GM20000 (cell line): ENCODE results near the gene HLTF.
"Not testable (repeated sequence)": the region's sequence is repeated elsewhere in the genome, so short reads cannot be mapped to it uniquely, and the experiment has no call there.

Source experiments
- DNase-seq: peaks from one replicate; pipeline ENCODE4 v3.0.0; 2012; ENCODE audit warnings: low spot score
- TF ChIP-seq, protein P1 (sequence below): IDR thresholded peaks from 2 replicates; pipeline ENCODE4 v1.5.1; 2012; ENCODE audit warnings: mild to moderate bottlenecking, control low read depth; ENCODE audit errors: extremely low read depth, missing control alignments

Gene HLTF

DNA sequence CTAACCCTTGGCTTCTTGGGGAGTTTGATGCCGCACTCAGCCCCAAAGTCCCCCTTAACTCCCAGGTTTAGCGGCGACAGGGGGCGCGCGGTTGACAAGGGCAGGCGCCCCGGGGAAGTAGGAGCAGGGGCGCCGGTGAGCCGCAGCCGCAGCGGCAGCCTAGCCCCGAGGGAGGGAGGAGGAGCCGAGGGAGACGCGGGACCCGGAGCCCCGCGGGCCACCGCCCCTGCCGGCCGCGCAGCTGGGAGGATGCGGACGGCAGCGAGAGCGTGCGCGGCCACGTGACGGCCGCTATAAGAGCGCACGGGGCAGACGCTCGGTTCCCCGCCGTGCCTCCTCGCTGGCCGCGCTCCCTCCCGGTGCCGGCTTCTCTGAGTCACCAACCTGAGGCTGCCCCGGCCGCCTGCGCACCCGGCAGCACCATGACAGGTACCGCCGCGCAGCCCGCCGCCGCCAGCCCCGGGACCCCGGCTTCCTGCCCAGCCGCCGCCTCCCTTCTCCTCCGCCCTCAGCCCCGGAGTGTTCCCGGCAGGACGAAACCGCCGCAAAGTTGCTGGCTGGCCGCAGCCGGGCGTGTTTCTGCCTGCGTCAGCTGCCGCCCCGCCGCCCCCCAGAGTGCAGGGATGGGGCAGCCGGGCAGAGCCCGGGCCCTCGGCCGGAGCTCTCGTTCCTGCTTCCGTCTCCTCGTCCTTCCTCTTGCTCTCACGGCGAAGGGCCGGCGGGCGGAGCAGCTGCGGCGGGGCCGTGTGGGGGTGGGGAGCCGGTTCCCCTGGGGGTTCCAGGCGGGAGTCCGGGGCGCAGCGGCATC lies 94.9 kb downstream of the HLTF start, which contains the start of gene GYG1:
TSS of gene GYG1 (plus strand) at position 322 of the 808 bp plus-strand sequence. CDS start at position 423, 101 bp downstream.
- peak; percentile 94 for DNase-seq
- TF ChIP-seq, protein P1, sequence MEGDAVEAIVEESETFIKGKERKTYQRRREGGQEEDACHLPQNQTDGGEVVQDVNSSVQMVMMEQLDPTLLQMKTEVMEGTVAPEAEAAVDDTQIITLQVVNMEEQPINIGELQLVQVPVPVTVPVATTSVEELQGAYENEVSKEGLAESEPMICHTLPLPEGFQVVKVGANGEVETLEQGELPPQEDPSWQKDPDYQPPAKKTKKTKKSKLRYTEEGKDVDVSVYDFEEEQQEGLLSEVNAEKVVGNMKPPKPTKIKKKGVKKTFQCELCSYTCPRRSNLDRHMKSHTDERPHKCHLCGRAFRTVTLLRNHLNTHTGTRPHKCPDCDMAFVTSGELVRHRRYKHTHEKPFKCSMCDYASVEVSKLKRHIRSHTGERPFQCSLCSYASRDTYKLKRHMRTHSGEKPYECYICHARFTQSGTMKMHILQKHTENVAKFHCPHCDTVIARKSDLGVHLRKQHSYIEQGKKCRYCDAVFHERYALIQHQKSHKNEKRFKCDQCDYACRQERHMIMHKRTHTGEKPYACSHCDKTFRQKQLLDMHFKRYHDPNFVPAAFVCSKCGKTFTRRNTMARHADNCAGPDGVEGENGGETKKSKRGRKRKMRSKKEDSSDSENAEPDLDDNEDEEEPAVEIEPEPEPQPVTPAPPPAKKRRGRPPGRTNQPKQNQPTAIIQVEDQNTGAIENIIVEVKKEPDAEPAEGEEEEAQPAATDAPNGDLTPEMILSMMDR, result peak; percentile 73

DNA sequence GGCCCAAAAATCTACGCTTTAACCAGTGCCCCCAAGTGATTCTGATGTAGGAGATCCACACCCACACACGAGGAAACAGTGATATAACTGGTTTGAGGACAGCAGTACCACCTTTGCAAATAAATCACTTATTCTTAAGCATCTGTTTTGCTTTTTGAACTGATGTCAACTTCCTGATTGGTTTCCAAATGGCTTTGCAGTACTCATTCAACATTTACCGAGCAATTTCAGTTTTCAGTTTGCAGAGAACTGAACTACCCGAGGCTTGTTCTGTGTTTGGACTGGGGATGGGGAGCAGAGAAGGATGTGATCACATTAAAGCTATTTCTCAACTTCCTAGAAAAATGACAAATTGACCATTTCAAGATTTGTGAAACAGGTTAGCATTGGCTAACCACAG lies 96.1 kb downstream of the HLTF start:
- DNase-seq, result peak; percentile 73

DNA sequence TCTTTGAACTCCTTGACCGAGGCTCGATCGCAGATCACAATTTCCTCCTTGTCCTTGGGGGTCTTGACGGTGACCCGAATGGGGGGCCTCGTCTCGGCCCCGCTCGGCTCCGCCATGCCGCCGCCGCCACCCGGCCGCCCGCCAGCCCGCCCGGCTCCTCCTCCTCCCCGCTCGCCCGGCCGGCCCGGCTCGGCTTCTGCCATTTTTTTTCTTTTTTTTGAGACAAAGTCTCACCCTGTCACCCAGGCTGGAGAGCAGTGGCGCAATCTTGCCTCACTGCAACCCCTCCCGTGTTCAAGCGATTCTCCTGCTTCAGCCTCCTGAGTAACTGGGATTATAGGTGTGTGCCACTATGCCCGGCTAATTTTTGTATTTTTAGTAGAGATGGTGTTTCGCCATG lies 98.8 kb downstream of the HLTF start:
- DNase-seq, result not testable (repeated sequence)

More for the DNA sequence above, 96.1 kb downstream of the HLTF start:
- TF ChIP-seq, protein P1, result no peak

DNA sequence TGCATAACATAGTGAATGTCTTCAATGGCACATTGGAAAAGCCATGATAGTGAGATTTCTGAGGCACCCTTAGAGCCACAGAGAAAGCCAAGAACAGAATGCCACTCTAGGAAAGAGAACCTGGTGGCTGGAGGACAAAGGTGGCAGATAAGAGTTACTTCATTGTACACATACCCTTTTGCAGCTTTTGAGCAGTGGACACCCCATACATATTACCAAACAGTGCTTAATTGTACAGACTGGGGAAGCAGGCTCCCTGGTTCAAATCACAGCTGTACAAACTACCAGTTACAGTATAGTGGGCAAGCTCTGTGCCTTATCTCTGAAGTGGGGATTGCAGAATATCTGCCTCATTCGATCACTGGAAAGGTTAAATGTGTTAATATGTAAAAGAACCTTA lies 105.1 kb downstream of the HLTF start:
- TF ChIP-seq, protein P1, result no peak

More for the DNA sequence above, 105.1 kb downstream of the HLTF start:
- DNase-seq, result no peak
